Stimulated activated CD8-positive, alpha-beta memory T cell treated with anti-CD3 and anti-CD28 coated beads, Interleukin-4, amount 100 ng/mL, for 24 hours (primary cell): ENCODE measurements around the gene CCND2.
A peak's percentile ranks its signal among the peaks of the same experiment; 100 is the strongest.

Experiments used
- DNase-seq: peaks from one replicate; pipeline ENCODE4 v3.0.0-alpha.2; 2020; ENCODE audit warnings: low read depth

Gene CCND2

DNA sequence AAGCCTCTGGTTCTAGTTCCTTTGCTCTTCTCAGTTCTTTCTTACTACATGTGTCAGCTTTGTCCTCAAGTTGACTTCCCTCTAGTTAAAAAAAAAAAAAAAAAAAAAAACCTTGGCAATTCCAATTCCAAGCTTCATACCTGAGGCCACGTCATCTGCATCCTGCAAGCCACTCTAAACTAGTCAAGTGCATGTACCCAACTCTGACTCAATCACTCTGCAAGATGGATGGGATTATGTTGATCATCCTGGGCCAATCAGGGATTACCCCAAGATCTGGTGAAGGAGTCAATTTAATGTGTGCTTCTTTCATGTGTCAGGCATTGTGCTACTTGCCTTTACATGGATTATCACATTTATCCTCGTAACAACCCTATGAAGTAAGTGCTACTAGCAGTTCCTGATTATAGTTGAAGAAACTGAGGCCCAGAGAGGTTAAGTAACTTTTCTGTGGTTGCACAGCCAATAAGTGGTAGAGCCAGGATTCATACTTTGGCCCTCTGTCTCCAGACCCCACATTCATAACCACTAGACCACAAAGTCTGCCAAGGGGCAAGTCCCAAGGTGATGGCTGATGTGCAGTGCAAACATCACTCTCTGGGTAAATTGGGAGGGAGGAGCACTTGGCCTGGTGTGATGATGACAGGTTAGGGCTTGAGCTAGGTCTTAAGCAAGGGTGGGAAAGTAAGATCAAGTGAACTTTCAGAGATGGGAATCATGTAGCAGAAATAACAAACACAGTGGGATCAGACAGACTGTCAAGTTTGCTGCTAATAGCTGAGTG is 17.3 kb upstream of the CCND2 start:
- no peak for DNase-seq

DNA sequence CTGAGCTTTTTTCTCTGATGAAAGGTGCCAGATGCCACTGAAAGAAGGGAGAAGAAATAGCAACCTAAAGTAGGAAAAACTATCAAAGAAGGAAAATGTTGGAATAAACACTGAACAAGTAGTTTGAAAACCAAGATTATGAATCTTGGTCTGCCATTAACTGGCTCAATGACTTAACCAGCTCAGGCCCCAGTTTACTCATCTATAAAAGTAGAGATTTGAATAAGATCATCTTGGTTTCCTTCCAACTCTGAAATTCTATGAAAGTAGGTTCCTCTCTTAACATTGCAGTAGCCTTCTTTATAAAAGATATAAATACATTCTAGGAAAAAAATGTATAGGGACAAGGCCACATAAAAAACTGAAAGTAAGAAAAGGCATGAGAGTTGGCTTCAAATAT is 16.1 kb upstream of the CCND2 start:
- no peak for DNase-seq

- DNase-seq: no peak
Measured at GRCh38 chr12:4259099-4259498, 14.5 kb upstream of the CCND2 start.

- no peak for DNase-seq
Measured at GRCh38 chr12:4261655-4262054, 11.9 kb upstream of the CCND2 start.

DNA sequence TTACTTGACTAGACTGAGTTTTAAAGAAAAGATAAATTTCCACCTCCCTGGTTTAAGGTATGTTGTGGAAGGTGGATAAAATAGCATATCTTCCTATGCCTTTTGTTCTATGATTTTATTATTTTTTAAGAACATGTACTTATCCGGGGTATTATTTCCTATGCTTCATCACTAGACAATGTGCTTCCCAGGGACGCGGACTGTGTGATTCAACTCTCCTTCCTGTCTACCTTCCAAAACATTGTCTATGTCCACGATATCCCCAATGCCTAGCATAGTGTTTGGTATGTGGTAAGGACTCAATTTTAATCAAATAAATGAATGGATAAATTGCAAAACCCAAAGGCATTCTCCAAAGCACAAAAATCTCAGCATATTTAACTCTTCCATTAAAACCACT is 8.3 kb upstream of the CCND2 start:
- no peak for DNase-seq

- no peak for DNase-seq
Measured at GRCh38 chr12:4266990-4267389, 6.6 kb upstream of the CCND2 start.

GRCh38 chr12:4267704-4268328 is 5.7 kb upstream of the CCND2 start:
- DNase-seq: no peak

DNA sequence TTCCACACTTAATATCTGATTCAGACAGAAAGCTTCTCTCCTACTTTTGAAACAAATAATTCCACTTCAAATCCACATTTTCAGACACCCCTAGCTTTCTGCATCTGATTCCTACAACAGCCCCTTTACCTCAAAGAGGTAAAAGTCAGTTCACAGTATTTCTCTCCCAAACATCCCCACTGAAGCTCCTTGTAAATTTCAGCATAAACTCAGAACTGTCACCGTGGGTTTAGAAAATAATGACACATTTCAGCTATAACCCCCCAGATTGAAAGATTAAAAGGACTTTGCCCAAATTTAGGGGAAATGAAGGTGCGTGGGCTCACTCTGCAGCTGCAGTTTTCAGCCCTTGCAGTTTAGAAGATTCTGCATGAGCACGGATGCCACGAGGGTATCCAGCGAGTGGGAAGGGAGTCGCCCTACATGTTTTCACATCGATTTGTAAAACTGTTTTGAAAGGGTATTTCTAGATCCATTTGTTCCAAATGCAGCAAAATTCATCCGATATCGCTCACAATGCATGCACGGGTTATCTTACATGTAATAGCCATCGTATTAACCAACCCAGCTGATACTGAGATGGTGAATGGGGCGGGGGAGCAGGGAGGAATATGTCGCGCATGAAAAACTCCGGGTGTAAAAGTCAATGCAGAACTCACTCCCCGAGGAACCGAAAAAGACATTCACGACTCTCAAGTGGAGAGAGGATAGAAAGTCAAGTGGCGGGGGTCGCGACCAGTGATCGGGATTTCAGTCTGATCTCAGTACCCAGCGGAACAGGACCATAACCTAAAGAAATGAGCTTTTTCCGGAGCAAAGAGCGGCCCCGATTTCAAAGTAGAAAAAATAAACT is 5.0 kb upstream of the CCND2 start:
- DNase-seq: no peak

DNA sequence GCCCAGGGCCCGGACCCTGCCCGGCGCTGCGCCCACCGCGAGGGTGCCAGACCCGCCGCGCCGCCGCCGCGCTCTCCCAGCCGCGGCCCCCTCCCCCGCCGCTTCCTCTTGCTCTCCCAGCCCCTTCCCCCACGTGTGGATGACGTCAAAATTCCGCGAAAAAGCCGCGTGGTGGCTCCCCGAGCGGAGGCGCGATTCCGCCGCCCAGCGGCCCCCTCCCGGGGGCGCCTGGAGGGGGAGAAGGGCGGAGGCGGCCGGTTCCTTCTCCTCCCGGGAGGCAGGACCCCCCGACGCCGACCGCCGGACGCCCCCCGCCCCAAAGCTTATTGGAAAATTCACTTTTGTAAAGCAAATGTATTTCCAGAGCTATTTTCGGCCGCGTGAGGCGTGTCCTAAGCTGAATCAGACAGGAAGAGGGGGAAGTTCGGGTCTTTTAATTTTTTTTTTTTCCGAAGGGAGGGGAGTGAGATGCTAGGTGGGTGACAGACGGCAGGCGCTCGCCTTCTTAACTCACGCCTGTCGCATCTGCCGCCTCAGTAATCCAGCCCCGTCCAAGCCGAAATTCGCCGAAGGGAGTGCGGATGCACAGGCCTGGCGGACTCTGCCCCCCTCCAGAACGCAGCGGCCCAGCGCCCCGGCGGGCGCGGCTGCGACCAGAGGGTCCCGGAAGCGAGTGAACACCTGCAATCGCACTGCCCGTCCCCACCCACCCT is 4.1 kb upstream of the CCND2 start:
- peak; percentile 92 for DNase-seq

DNA sequence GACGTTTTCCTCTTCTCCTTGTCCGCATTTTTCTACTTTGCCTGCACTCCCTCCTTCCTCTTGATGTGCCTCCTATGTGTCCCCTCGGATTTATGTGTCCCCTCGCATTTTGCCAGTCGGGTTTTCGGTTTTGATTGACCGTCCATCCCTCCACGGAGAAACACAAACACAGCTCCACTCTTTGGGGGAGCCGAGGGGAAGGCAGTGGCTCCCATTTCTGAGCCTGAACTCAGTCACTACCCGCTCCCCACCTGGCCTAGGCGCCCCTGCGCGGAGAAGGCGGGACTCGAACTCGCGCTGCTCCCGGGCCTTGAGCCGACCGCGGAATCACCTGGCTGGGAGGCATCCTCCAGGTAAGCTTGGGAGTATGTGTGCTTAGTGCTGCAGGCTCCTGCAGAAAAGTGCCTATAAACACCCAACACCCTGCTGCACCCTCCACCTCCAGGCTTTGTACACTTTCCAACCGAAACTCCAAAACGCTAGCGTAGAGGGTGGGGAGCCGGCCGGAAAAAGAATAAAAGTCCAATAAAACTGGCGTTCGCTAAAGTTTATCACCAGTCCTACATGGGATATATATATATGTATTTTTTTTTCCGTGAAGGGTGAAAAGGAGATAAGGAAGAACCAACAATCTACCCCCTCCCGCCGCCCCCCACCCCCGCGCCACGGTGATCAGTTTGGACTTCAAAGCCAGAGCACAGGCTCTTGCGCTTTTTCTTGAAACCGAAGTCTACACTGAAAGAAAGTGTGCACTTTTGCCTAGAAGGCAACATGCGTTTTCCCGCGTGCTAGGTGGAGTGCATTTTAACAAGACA is 3.3 kb upstream of the CCND2 start:
- peak; percentile 40 for DNase-seq

- peak; percentile 37 for DNase-seq
Measured at GRCh38 chr12:4270831-4271716, 2.5 kb upstream of the CCND2 start.

DNA sequence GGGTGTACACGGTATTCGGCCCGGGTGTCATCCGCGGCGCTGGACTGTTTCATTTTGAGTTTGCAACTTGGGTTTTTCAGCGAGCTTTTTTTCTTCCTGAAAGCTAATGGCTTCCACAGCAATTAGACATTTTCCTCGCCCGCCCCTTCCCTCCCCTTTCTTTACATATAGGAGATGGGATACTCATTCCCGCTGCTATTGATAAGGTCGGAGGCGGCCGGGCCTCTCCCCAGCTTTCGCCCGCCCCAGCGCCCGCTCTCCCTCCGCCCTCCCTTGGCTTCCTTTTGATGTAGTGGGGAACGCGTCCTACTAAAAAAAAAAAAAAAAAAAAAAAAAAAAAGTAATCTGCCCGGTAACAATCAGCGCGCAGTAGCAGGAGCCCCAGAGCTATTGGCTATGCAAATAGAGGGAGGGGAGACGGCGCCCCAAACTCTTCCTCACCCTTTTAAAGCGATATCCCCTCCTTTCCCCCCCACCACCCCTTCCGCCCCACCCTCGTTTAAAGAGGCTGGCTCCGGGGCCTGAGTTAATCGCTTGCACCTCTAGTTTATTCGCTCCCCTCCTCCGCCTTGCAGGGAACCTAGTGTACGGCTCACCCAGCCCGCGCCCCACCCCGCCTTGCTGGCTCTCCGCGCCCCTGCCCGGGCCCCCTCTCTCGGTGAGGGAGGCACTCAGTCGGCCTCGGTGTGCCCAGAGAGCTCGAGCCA is 1.7 kb upstream of the CCND2 start:
- peak; percentile 84 for DNase-seq

DNA sequence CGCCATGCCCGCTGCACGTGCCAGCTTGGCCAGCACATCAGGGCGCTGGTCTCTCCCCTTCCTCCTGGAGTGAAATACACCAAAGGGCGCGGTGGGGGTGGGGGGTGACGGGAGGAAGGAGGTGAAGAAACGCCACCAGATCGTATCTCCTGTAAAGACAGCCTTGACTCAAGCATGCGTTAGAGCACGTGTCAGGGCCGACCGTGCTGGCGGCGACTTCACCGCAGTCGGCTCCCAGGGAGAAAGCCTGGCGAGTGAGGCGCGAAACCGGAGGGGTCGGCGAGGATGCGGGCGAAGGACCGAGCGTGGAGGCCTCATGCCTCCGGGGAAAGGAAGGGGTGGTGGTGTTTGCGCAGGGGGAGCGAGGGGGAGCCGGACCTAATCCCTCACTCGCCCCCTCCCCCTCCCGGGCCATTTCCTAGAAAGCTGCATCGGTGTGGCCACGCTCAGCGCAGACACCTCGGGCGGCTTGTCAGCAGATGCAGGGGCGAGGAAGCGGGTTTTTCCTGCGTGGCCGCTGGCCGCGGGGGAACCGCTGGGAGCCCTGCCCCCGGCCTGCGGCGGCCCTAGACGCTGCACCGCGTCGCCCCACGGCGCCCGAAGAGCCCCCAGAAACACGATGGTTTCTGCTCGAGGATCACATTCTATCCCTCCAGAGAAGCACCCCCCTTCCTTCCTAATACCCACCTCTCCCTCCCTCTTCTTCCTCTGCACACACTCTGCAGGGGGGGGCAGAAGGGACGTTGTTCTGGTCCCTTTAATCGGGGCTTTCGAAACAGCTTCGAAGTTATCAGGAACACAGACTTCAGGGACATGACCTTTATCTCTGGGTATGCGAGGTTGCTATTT is 914 bp upstream of the CCND2 start:
- peak; percentile 80 for DNase-seq

DNA sequence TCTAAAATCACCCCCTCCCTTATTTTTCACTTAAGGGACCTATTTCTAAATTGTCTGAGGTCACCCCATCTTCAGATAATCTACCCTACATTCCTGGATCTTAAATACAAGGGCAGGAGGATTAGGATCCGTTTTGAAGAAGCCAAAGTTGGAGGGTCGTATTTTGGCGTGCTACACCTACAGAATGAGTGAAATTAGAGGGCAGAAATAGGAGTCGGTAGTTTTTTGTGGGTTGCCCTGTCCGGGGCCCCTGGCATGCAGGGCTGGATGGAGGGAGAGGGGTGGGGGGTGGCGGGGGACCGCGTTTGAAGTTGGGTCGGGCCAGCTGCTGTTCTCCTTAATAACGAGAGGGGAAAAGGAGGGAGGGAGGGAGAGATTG is 300 bp upstream of the CCND2 start:
- DNase-seq: no peak

DNA sequence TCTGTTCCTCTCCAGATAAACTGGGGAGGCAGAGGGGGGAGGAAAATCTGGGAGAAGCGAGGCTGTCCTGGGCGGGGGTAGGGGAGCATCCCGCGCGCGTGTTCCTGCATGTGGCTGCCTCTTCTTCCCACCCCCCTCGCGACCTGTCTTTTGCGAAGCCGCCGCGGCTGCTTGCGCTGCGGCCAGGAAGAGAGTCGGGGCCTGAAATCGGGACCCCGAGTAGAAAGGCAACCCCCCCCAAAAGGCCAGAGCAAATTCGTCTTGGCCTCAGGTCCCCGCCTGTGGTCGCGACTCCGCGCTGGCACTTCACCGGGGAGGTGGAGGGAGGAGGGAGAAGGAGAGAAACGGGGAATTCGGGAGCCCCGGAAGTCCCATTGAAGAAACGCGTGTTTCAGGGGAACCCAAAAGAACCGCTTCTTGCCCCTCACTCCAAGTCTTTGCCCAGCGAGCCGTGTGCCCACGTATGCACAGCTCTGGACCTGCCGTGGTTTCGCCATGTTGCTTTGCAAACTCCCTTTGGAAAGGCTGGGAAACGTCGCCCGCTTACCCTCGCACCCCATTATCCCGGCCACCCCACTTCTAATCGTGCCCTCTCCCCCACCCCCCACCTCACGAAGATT is 944 bp downstream of the CCND2 start:
- no peak for DNase-seq

DNA sequence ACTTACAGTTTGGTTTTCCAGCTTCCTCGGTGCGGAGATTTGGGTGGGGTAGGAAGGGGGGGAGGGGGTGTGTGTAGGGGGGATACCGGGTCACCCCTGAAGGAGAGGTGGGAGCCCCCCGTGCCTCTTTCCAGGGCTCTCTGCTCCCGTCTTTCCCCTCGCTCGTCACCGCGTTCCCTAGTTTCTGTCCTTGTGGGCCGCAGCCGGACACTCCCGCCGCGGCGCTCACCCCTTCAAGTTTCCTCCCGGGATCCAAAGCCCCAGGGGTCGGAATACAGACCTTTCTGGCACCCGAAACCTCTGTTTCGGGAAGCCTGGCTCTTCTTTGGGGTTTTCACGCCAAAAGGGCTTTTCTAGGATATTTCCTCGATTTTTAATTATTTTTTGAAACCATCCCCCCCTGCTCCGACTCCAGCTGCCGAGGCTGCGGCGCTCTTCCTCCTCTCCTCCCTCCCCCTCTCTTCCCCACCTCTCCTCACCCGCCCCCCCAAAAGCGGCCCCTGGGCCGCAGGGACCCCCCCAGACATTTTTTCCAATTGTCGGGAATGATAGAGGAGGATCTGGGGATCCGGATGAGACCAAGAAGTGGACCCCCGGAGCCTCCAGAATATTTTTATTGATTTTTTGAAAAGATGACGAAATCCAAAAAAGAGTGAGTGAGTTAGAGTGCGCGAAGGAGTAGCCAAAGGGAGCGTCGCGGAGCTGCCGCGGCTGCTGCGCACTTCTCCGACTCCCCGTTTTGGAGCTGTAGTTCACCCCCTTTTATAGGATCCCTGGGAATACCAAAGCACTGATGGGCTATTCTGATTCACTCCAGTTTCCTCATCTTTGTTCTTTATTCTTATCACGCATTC is 1.7 kb downstream of the CCND2 start:
- DNase-seq: no peak

- DNase-seq: no peak
Measured at GRCh38 chr12:4275870-4276301, 2.3 kb downstream of the CCND2 start.
